ENCODE measurements around the gene PHGDH.

Gene PHGDH

DNA sequence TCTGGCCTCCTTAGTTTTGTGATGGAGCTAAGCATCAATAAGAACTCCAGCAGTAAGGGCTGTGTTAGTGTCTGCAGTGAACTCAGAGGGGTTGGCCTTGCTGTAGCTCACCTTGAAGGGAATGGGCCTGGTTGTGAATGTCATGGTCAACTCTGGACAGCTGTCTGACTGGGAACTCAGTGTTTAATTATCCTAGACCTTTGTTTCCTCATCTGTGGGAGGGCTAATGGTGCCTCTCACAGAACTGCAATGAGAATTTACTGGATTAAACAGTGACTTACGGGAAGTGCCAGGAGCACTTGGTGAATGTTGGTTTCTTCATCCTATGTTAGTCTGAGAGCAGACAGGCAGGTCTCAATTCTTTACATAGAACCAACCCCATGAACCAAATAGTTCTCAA, 33.3 kb downstream of the PHGDH start:
- H3K27ac ChIP-seq (ENCODE audit: low read length), result no peak overlapping the region
- H3K36me3 ChIP-seq (replicated peaks; ENCODE audit: insufficient read depth, low read length), result no peaks in the 10 kb centered on the region
- DNase-seq, result no peak
- H3K27me3 ChIP-seq (replicated peaks; ENCODE audit: insufficient read depth, low read length), result no peaks in the 10 kb centered on the region
- no peak overlapping the region for H2AFZ ChIP-seq (ENCODE audit: low read length)
- no peak overlapping the region for H3K9ac ChIP-seq (ENCODE audit: low read length)
- H3K79me2 ChIP-seq (ENCODE audit: low read length), result no peaks in the 10 kb centered on the region
- H3K4me2 ChIP-seq (ENCODE audit: low read depth, low read length), result no peak overlapping the region
- 0 out of 2 replicates have a peak, but pooled peaks cover 3% of the 10 kb centered on the region for H3K4me1 ChIP-seq (ENCODE audit: low read length)
- no peak overlapping the region for H3K4me3 ChIP-seq (ENCODE audit: low read length)
- no peaks in the 10 kb centered on the region for H3F3A ChIP-seq (ENCODE audit: insufficient read depth, low read length)
- no peaks in the 10 kb centered on the region for H3K9me3 ChIP-seq (replicated peaks; ENCODE audit: insufficient read depth, low read length)
- H4K20me1 ChIP-seq (ENCODE audit: insufficient read depth, low read length), result no peaks in the 10 kb centered on the region
- TF ChIP-seq, protein P1, sequence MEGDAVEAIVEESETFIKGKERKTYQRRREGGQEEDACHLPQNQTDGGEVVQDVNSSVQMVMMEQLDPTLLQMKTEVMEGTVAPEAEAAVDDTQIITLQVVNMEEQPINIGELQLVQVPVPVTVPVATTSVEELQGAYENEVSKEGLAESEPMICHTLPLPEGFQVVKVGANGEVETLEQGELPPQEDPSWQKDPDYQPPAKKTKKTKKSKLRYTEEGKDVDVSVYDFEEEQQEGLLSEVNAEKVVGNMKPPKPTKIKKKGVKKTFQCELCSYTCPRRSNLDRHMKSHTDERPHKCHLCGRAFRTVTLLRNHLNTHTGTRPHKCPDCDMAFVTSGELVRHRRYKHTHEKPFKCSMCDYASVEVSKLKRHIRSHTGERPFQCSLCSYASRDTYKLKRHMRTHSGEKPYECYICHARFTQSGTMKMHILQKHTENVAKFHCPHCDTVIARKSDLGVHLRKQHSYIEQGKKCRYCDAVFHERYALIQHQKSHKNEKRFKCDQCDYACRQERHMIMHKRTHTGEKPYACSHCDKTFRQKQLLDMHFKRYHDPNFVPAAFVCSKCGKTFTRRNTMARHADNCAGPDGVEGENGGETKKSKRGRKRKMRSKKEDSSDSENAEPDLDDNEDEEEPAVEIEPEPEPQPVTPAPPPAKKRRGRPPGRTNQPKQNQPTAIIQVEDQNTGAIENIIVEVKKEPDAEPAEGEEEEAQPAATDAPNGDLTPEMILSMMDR (IDR thresholded peaks at IDR 0.05; ENCODE audit: low read length), result no peak
- TF ChIP-seq EZH2phosphoT487 (IDR thresholded peaks at IDR 0.05; ENCODE audit: low read length), result no peak
- no peak for TF ChIP-seq EZH2 (optimal IDR thresholded peaks at IDR 0.05; ENCODE audit: low read depth, low read length)
- no peaks in the 10 kb centered on the region for H3K9me2 ChIP-seq (replicated peaks; ENCODE audit: insufficient read depth, low read length)

DNA sequence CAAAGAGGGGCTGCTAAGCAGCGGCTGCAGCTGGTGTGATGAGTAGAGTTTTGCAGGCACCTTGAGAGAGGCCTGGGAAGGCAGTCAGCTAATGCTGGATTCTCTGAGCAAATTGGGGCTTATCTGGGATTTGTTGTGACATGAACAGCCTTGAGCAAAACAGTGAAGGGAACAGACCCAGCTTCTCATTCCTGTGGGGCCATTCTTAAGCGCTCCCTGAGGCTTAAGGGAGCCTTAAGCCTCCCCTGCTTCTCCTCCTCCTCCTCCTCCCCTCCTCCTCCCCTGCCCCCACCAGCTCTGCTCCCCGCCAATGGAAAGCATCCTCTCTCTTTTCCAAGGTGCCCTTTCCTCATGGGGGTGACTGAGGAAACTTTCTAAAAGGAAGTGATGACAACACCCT, 35.7 kb downstream of the PHGDH start:
- Histone ChIP-seq H3K4me2 (ENCODE audit: low read depth, low read length) (no peak overlapping the region), H3K4me3 (ENCODE audit: low read length) (no peak overlapping the region), H4K20me1 (ENCODE audit: insufficient read depth, low read length) (no peaks in the 10 kb centered on the region), H3F3A (ENCODE audit: insufficient read depth, low read length) (no peaks in the 10 kb centered on the region), H3K9ac (ENCODE audit: low read length) (no peak overlapping the region), H3K9me3 (replicated peaks; ENCODE audit: insufficient read depth, low read length) (no peaks in the 10 kb centered on the region), H3K4me1 (ENCODE audit: low read length) (0 out of 2 replicates have a peak, but pooled peaks cover 3% of the 10 kb centered on the region), H2AFZ (ENCODE audit: low read length) (no peak overlapping the region), H3K79me2 (ENCODE audit: low read length) (no peaks in the 10 kb centered on the region), H3K27ac (ENCODE audit: low read length) (no peak overlapping the region), H3K27me3 (replicated peaks; ENCODE audit: insufficient read depth, low read length) (no peaks in the 10 kb centered on the region), H3K9me2 (replicated peaks; ENCODE audit: insufficient read depth, low read length) (no peaks in the 10 kb centered on the region), H3K36me3 (replicated peaks; ENCODE audit: insufficient read depth, low read length) (no peaks in the 10 kb centered on the region)
- DNase-seq, result no peak
- TF ChIP-seq EZH2phosphoT487 (IDR thresholded peaks at IDR 0.05; ENCODE audit: low read length) (no peak), EZH2 (optimal IDR thresholded peaks at IDR 0.05; ENCODE audit: low read depth, low read length) (no peak)
- TF ChIP-seq, protein P1 (IDR thresholded peaks at IDR 0.05; ENCODE audit: low read length), result no peak

DNA sequence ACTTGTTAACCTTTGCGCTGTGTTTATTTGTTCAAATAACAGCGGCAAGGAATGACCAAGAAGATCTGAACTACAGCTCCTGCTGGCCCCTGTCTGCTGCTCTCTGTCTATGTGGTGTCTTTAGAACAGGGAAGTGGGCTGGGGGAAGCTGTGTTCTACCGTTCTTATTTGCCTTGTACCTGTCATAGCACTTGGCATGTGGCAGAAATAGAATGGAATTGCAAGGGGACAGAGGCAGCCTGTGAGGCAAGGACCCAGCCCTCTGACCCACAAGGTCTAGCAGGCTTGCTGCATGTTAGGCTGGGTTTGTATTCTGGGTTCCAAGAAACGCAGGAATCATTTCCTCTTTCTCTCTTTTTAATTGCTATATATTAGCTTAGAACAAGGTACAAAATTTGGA, 36.3 kb downstream of the PHGDH start:
- no peak overlapping the region for H3K4me3 ChIP-seq (ENCODE audit: low read length)
- no peaks in the 10 kb centered on the region for H3K9me2 ChIP-seq (replicated peaks; ENCODE audit: insufficient read depth, low read length)
- no peaks in the 10 kb centered on the region for H3K9me3 ChIP-seq (replicated peaks; ENCODE audit: insufficient read depth, low read length)
- no peak overlapping the region for H2AFZ ChIP-seq (ENCODE audit: low read length)
- no peaks in the 10 kb centered on the region for H3F3A ChIP-seq (ENCODE audit: insufficient read depth, low read length)
- no peak for DNase-seq
- no peak overlapping the region for H3K9ac ChIP-seq (ENCODE audit: low read length)
- 0 out of 2 replicates have a peak, but pooled peaks cover 3% of the 10 kb centered on the region for H3K4me1 ChIP-seq (ENCODE audit: low read length)
- H3K4me2 ChIP-seq (ENCODE audit: low read depth, low read length), result no peak overlapping the region
- no peak for TF ChIP-seq EZH2 (optimal IDR thresholded peaks at IDR 0.05; ENCODE audit: low read depth, low read length)
- no peak for TF ChIP-seq EZH2phosphoT487 (IDR thresholded peaks at IDR 0.05; ENCODE audit: low read length)
- TF ChIP-seq, protein P1 (IDR thresholded peaks at IDR 0.05; ENCODE audit: low read length), result no peak
- no peaks in the 10 kb centered on the region for H3K36me3 ChIP-seq (replicated peaks; ENCODE audit: insufficient read depth, low read length)
- H3K27me3 ChIP-seq (replicated peaks; ENCODE audit: insufficient read depth, low read length), result no peaks in the 10 kb centered on the region
- no peak overlapping the region for H3K27ac ChIP-seq (ENCODE audit: low read length)
- no peaks in the 10 kb centered on the region for H3K79me2 ChIP-seq (ENCODE audit: low read length)
- no peaks in the 10 kb centered on the region for H4K20me1 ChIP-seq (ENCODE audit: insufficient read depth, low read length)

Data from MM.1S (cell line).